NCI-H526 (cell line): ENCODE data around the gene UTP3.
A peak's percentile ranks its signal among the peaks of the same experiment; 100 is the strongest.
"Not testable (repeated sequence)": the region's sequence is repeated elsewhere in the genome, so short reads cannot be mapped to it uniquely, and the experiment has no call there.

Experiments used
- DNase-seq, 2 experiments: peaks; one replicate each; lab custom pipeline; 2025; lab: John Stamatoyannopoulos, UW

Gene UTP3

DNA sequence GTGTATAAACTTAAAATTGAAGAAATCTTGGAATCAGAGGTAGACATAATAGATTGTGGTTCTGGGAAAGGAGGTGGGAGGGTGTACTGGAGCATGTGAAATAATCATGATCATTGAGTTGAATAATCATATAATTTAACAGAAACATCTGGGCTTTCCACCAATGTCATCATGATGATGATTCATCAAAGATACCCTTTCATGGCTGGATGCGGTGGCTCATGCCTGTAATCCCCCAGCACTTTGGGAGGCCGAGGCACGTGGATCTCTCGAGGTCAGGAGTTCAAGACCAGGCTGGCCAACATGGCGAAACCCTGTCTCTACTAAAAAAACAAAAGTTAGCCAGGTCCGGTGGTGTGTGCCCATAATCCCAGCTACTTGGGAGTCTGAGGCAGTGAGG is 26.8 kb downstream of the UTP3 start:
- DNase-seq = no peak

DNA sequence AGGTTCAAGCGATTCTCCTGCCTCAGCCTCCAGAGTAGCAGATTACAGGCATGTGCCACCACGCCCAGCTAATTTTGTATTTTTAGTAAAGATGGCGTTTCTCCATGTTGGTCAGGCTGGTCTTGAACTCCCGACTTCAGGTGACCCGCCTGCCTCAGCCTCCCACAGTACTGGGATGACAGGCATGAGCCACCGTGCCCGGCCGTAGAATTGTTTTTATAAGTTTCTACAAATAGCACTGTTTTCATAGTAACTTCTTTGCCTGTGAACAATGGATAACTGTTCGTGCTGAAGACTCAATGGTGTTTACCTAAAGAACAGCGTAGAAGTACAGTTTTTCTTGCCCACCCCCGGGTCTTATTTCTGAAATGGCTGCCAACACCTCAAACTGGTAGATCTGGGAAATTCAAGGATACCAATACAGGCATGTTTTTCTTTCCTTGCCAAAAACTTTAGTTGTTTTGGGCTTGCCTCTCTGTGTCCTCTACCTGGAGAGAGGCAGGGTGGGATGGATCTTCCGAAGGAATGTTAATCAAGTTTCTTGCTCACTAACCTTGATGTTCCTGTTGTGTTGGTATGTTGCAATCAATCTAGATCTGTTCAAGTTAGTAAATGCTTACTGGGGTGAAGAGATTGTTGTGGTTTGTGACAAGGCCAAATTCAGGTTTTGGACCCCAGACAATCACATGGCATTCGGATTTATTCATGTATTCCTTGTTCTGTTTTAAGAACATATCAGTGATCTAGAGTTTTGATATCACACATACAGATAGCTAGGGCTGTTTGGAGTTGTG is 30.7 kb downstream of the UTP3 start:
- DNase-seq = no peak

DNA sequence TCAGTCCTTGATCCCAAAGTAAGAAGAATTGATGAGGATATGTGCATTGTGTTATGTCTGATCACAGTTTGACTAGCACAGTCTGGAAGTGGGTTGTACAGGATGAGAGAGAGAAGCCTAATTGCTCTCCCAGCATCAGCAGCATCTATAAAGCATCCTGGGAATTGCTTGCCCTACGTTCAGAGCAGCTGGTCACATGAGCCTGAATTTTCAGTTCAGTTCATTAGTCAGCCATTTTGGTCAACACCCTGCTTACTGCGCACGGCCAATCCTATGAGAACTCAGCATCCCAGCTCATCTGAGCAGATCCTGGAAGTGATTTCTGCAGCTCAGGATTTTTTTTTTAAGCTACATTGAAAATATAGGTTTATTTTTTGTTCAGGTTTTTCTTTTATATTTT is 33.4 kb downstream of the UTP3 start, which contains the start of gene RUFY3:
TSS of gene RUFY3 (plus strand) at position 218 of the 400 bp plus-strand sequence. CDS start 610 bp downstream, outside the sequence.
- DNase-seq = peak; percentile 91 to 94

DNA sequence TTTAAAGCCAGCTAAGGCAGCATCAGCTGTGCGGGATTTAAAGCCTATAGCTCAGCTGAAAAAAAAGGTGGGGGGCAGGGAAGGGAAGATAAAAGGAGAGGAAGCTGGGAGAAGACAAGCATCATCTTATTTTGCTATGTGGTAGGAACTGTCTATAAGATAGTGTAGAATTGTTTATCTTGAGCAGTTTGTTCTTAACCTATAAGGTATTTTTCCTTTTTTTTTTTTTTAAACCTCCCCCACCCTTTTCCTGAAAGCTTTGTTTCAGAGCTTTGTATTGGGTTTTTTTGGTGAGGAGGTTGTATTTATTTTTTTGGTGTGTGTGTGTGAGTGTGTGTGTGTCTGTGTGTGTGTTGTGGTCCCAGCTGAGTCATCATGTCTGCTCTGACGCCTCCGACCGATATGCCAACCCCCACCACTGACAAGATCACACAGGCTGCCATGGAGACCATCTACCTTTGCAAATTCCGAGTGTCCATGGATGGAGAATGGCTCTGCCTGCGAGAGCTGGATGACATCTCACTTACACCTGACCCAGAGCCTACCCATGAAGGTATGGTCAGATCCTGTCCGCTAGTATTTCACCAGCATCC is 34.0 kb downstream of the UTP3 start:
- DNase-seq = peak; percentile 62 to 73

DNA sequence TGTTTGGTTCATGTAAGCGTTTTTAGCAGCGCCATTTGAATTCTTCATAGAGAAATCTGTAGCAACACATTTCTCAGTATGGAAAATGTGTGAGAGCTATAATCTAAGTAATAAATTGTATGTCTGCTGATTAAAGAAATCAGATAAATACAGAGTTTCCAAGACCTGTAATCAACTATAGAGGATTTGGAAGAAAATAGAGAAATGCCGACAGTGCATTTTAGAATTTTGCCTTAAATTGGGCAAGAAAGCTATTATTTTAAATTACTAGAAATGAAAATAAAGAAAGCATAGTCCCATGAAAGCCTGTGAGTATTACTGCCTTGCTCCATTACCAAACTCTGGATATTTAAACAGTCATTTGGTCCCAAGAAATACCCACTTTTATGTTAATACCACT is 36.1 kb downstream of the UTP3 start:
- no peak for DNase-seq

DNA sequence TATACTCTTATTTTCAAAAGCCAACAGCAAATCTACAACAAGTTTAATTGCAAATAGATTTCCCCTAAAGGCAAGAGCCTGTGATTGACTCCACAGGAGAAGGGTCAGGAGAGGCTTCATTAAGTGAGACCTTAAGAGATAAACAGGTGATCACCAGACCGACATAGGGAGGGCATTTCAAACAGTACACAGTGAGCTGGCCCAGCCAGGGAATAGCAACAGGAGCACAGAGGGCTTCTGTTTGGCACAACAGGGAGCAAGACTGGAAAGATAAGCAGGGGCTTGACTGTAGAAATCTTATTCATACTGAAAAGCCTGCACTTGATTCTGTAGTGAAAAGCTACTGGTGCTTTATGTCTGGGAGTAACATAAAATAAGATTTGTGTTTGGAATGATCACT is 37.3 kb downstream of the UTP3 start:
- no peak for DNase-seq

DNA sequence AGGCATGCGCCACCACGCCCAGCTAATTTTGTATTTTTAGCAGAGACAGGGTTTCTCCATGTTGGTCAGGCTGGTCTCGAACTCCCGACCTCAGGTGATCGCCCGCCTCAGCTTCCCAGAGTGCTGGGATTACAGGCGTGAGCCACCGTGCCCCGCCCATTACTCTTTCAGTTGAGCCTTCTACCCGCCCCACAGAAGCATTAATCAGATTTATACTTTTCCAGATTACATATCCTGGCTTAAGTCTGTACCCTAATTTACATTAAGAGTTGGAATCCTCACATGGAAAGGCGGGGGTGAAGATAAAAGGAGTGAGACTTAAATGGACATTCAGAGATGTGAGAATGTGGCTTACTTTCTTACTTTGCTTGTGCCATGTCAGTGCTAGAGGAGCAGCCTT is 38.2 kb downstream of the UTP3 start:
- not testable (repeated sequence) for DNase-seq

DNA sequence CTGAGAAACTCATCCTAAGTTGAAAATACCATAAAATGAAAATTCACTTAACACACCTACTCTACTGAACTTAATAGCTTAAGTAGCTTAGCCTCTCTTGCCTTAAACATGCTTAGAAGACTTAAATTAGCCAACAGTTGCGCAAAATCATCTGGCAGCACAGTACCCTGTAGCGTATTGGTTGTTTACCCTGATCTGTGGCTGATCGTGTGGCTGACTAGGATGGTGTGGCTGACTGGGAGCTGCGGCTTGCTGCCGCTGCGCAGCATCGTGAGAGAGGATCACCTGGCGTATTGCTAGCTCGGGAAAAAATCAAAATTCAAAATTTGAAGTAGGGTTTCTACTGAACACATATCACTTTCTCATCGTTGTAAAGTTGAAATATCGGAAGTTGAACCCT is 39.8 kb downstream of the UTP3 start:
- peak; percentile 5 to 56 for DNase-seq

DNA sequence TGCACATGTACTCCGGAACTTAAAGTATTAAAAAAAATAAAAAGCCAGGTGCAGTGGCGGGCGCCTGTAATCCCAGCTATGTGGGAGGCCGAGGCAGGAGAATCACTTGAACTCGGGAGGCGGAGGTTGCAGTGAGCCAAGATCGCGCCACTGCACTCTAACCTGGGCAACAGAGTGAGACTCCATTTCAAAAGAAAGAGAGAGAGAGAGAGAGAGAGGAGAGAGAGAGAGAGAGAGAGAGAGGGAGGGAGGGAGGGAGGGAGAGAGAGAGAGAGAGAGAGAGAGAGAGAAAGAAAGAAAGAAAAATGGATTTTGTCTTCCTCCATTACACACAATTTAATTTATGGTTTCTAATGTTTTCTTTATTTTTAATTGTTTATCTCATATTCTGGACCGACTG is 44.5 kb downstream of the UTP3 start:
- not testable (repeated sequence) for DNase-seq

DNA sequence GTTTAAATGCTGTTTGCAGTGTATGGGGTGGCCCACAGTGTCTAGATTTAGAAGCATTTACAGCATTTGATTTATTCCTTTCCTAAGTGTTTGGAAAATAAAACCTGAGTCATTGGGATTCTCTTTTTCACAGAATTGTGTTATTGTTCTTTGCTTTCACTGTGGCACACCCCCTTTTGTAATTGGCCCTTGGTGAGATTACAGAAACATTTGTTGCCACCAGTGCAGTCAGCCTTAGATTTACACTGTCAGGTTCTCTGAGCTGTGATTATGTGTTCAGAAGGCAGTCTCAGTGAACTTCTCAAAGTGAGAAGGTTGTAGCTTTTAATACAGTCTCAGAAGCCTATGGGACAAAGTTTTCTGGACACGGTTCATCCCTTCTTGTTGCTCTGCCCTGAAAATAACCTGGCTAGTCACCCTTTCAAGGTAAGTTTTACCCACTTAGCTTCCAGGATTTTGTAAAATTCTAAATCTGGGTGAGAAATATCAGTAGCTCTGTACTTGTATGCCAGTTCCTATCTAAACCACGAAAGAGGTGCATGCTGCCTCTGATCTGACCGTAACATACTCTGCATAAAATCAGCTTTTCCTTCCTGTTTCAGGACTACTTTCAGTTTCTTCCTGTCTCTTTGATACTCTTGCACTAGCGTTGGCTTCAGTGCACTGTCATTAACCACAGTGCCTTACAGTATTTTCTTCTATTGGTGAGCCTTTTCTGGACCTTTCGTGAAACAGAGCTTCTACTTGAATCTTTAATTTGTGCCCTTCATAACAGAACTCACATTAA is 46.0 kb downstream of the UTP3 start:
- DNase-seq = no peak

DNA sequence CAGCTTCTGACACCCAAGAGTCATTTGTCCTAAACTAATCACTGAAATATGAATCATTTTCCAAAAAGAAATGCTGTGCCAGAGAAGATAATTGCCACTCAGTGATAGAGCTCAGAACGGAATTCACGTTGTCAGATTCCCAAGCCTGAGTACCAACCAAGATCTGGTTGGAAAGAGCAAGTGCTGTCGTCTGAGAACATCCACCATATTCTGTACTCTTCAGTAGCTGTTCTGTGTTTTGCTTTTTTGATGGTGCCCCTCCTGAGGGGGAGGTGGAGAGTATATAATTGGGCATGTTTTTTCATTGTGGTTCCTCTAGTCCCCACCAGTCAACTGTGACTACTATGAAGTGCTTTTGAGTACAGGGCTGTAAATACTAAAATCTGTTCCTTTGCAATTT is 46.6 kb downstream of the UTP3 start:
- no peak for DNase-seq

DNA sequence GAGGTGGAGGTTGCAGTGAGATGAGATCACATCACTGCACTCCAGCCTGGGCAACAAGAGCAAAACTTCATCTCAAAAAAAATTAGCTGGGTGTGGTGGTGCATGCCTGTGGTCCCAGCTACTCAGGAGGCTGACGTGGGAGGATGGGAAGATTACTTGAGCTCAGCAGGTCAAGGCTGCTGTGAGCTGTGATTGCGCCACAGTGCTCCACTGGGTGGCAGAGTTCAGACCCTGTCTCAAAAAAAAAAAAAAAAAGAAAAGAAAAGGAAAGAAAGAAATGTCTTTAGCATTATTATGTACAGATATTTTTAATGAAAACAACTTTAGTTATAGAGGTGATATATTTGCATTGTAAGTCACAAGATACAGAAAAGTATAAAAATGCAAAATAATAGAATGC is 47.6 kb downstream of the UTP3 start:
- peak in 1 of 2 experiments; percentile 15 for DNase-seq

DNA sequence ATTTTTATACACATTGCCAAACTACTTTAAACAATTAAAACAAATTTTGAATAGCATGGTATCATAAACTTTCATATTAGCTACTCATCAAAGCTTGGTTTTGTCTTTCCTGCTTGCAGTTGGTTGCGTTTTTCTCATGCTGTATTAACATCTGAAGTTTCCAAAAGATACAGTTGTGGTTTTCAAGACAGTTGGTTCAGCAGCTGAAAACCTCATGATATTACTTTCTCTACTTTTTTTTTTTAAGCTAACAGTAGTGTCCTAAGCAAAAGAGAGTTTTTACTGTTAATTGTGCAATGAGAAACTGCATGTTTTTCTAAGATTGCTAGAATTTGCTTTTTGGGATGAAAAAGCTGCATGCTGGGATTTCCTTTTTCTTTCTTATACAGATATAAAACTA is 48.7 kb downstream of the UTP3 start:
- no peak for DNase-seq

DNA sequence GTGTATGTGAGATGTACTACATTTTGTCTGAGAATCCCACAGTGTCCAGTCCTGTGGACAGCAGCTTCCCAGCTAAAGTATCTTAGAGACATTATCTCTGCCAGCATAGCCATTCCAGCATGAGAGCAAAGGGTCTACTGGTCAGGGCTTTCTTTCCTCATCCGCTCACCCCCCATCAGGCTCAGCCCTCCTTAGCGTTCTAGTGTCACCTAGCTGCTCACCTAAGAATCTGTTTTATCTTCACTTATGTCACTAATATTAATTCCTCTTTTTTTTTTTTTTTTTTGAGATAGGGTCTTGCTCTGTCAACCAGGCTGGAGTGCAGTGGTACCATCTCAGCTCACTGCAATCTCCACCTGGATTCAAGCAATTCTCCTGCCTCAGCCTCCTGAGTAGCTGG is 49.1 kb downstream of the UTP3 start:
- DNase-seq = no peak

DNA sequence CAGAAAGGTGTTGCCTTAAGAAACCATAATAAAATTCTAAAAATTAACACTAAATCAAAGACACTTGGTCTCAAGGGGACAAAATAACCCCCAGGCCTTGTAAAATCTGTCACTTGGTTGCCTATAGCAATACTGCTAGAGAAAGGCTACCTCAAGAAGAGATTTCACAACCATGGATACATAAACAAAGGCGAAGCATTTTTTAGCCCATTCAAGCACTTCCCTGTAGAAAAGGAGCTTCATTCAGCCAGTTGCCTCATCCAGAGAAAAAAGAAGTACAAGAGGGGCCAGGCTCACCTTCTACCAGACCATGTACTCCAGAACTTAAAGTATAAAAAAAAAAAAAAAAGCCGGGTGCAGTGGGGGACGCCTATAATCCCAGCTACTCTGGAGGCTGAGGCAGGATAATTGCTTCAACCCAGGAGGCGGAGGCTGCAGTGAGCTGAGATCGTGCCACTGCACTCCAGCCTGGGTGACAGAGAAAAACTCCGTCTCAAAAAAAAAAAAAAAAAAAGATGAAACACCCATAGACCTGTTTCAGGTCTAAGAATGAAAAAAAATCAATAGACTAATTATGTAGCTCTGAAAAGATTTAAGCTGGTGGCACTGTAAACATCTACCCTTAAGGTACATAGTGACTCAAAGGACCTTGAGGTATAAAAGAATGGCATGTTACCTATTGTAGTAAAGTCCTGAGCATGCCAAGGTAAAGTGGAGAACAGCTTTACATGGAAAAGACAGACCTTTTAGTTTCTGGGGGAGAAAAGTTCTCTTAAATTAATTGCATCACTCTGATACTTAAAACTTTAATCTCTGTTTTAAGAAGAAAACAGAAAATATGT is 51.4 kb downstream of the UTP3 start:
- DNase-seq = no peak
